Endothelial cell of umbilical vein (primary cell): Measurements from ENCODE around the gene CAPN5. TPM values are rescaled to one million over a fixed set of nuclear protein-coding genes. Genes with fewer than 3 reads are reported as not detected.

Experiments used
- BruUV-seq: library from RNA; stranded (reverse); fragments of 400-500 nt; replicated peaks from 2 replicates; lab custom pipeline; 2021; lab: Mats Ljungman, UMichigan
- CTCF ChIA-PET: fragments of 300-600, 350-600 bp; sonication (Branson Sonifier 250); formaldehyde crosslinking; loops from one replicate; lab custom pipeline; 2021; ENCODE audit warnings: antibody characterized with exemption, inconsistent platforms; lab: Charles Lee
- POLR2A ChIA-PET: fragments of 300-600, 350-600 bp; sonication (Branson Sonifier 250); formaldehyde crosslinking; loops from one replicate; lab custom pipeline; 2021; ENCODE audit warnings: antibody characterized with exemption, inconsistent platforms; lab: Charles Lee
- DNase-seq: peaks from one replicate; pipeline ENCODE4 v3.0.0-alpha.2; 2011; ENCODE audit warnings: low read depth, low spot score
- FAIRE-seq: peaks from 2 replicates; lab custom pipeline; 2011; peaks lifted over from hg19 to GRCh38; lab: Jason Lieb, UNC
- H2AFZ ChIP-seq: 2 replicates; pipeline ENCODE4 v1.6.0; 2012; ENCODE audit warnings: low read depth, low read length, control low read depth, inconsistent platforms
- H3K27ac ChIP-seq: 2 replicates; pipeline ENCODE4 v1.5.1; 2011; ENCODE audit warnings: low read depth, mild to moderate bottlenecking, control low read depth, low read length, moderate library complexity; ENCODE audit not compliant: insufficient read depth
- H3K27me3 ChIP-seq, 2 experiments: 2 replicates each; pipeline versions ENCODE4 v1.6.0 to v1.6.1; 2011; ENCODE audit warnings: low read length in 2 of 2, mixed read lengths in 1 of 2; ENCODE audit not compliant: control insufficient read depth in 2 of 2, insufficient read depth in 2 of 2
- H3K36me3 ChIP-seq, 2 experiments: 2 replicates in 1 of 2; 3 replicates in 1 of 2; pipeline ENCODE4 v1.5.1; 2011; ENCODE audit warnings: low read length in 2 of 2, mild to moderate bottlenecking in 1 of 2, moderate library complexity in 1 of 2; ENCODE audit not compliant: control insufficient read depth in 2 of 2, insufficient read depth in 2 of 2; ENCODE audit errors: extremely low read depth in 1 of 2
- H3K4me1 ChIP-seq: 3 replicates; pipeline ENCODE4 v1.5.1; 2011; ENCODE audit warnings: mild to moderate bottlenecking, low read length; ENCODE audit not compliant: control insufficient read depth, insufficient read depth; ENCODE audit errors: extremely low read depth
- H3K4me2 ChIP-seq: 2 replicates; pipeline ENCODE4 v1.6.1; 2011; ENCODE audit warnings: low read length, control low read depth, mixed read lengths; ENCODE audit not compliant: insufficient read depth
- H3K4me3 ChIP-seq, 3 experiments: fragments of 200-600 bp in 1 of 3; sonication (generic), shearing (Covaris generic) in 1 of 3; replicated peaks in 1 of 3; 2 replicates each; pipeline ENCODE4 v1.5.1; 2011 to 2016; ENCODE audit warnings: control low read depth in 3 of 3, low read length in 3 of 3, mild to moderate bottlenecking in 2 of 3, inconsistent platforms in 1 of 3, low read depth in 1 of 3, moderate library complexity in 1 of 3; ENCODE audit not compliant: insufficient read depth in 1 of 3
- H3K79me2 ChIP-seq: 2 replicates; pipeline ENCODE4 v1.6.0; 2012; ENCODE audit warnings: low read length, inconsistent platforms; ENCODE audit not compliant: control insufficient read depth, insufficient read depth
- H3K9ac ChIP-seq: replicated peaks from 2 replicates; pipeline ENCODE3; 2011; ENCODE audit warnings: low read length, control low read depth; ENCODE audit not compliant: insufficient read depth; ENCODE audit errors: extremely low read depth
- H3K9me1 ChIP-seq: replicated peaks from 3 replicates; pipeline ENCODE4 v1.6.0; 2011; ENCODE audit warnings: mild to moderate bottlenecking, low read length; ENCODE audit not compliant: control insufficient read depth, insufficient read depth; ENCODE audit errors: extremely low read depth
- H3K9me3 ChIP-seq: replicated peaks from 2 replicates; pipeline ENCODE4 v1.5.1; 2012; ENCODE audit warnings: low read length, inconsistent platforms; ENCODE audit not compliant: control insufficient read depth, insufficient read depth
- H4K20me1 ChIP-seq: replicated peaks from 2 replicates; pipeline ENCODE3; 2011; ENCODE audit warnings: mild to moderate bottlenecking, low read length; ENCODE audit not compliant: control insufficient read depth, insufficient read depth; ENCODE audit errors: extremely low read depth
- CTCF ChIP-seq, 2 donors: IDR thresholded peaks; 1 replicate in 1 of 2; 2 replicates in 1 of 2; pipeline ENCODE4 v1.5.1; 2011; ENCODE audit warnings: low read length in 2 of 2, mild to moderate bottlenecking in 2 of 2, moderate library complexity in 2 of 2, control low read depth in 1 of 2, inconsistent platforms in 1 of 2, low read depth in 1 of 2; ENCODE audit not compliant: insufficient read depth in 1 of 2; ENCODE audit errors: extremely low read depth in 1 of 2
- EZH2 ChIP-seq: IDR thresholded peaks from 2 replicates; pipeline ENCODE4 v1.6.1; 2012; ENCODE audit warnings: borderline replicate concordance, low read depth, mild to moderate bottlenecking, moderate library complexity, low read length, inconsistent platforms; ENCODE audit not compliant: severe bottlenecking
- FOS ChIP-seq: IDR thresholded peaks from 2 replicates; pipeline ENCODE4 v1.6.1; 2011; ENCODE audit warnings: mild to moderate bottlenecking, low read length, moderate library complexity, borderline replicate concordance; ENCODE audit not compliant: insufficient read depth
- GATA2 ChIP-seq: IDR thresholded peaks from 2 replicates; pipeline ENCODE4 v1.7.0; 2011; ENCODE audit warnings: low read depth, mild to moderate bottlenecking, moderate library complexity, mixed read lengths, low read length; ENCODE audit not compliant: insufficient read length, insufficient read depth
- JUN ChIP-seq: IDR thresholded peaks from 2 replicates; pipeline ENCODE4 v1.6.1; 2011; ENCODE audit warnings: borderline replicate concordance, low read depth; ENCODE audit not compliant: insufficient read length, insufficient read depth
- MAX ChIP-seq: IDR thresholded peaks from 2 replicates; pipeline ENCODE4 v1.6.1; 2011; ENCODE audit not compliant: insufficient read depth, insufficient read length
- MYC ChIP-seq: IDR thresholded peaks from one replicate; pipeline ENCODE4 v1.6.1; 2011; ENCODE audit warnings: mild to moderate bottlenecking, low read depth, low read length
- POLR2A ChIP-seq: IDR thresholded peaks from 2 replicates; pipeline ENCODE4 v1.6.1; 2012; ENCODE audit warnings: low read depth, mild to moderate bottlenecking, control low read depth, low read length
- POLR2AphosphoS5 ChIP-seq: IDR thresholded peaks from 2 replicates; pipeline ENCODE4 v1.6.1; 2012; ENCODE audit warnings: low read depth, mild to moderate bottlenecking, control low read depth, low read length, moderate library complexity; ENCODE audit not compliant: insufficient read depth
- dilution Hi-C: fragments of 300-500 bp; cut with MboI; formaldehyde crosslinking; loops from one replicate; pipeline ENCODE4 v1.15.0; 2019; ENCODE audit warnings: low sequenced_read_pairs; ENCODE audit not compliant: extremely low pct_ligation_motif_present
- intact Hi-C: fragments of 100-400 bp; cut with micrococcal nuclease; formaldehyde crosslinking; loops from one replicate; pipeline ENCODE4 v1.10.0; 2022
- polyA plus RNA-seq, 4 experiments: library from polyadenylated mRNA; depleted of rRNA in 3 of 4; stranded (reverse) in 3 of 4; unstranded in 1 of 4; fragments of >200 nt; gene quantifications; 2 replicates each; pipeline versions ENCODE4 v1.2.1 to v1.2.3, GENCODE V29; 2011 to 2012; ENCODE audit warnings: missing spikeins in 1 of 4
- total RNA-seq: library from RNA; stranded (reverse); gene quantifications from 2 replicates; pipeline ENCODE4 v1.2.3, GENCODE V29; 2021

The CAPN5 gene
- total and polyA plus RNA-seq, 2 donors (not counting 3 experiments of a cell fraction or from before 2014, with no cell fraction given): 15.0 to 17.0 TPM

- Histone ChIP-seq H3K9me1 (no peaks in the 10 kb centered on the region), H3K27me3 (no peaks in the 10 kb centered on the region), H2AFZ (peak overlapping the region; percentile 2), H4K20me1 (no peaks in the 10 kb centered on the region), H3K27ac (peak overlapping the region; percentile 80), H3K4me1 (peaks cover 30% of the 10 kb centered on the region), H3K79me2 (no peaks in the 10 kb centered on the region), H3K9me3 (no peaks in the 10 kb centered on the region), H3K4me3 (no peak overlapping the region), H3K4me2 (no peak overlapping the region), H3K9ac (no peak overlapping the region), H3K36me3 (no peaks in the 10 kb centered on the region)
- intact Hi-C loops: loop anchor here (1.0 kb wide), 3 partner anchors 9 to 26 kb away; no protein-coding TSS in a partner anchor
- ChIA-PET POLR2A (no interaction called here), CTCF (interaction anchor here (0.8 to 3.4 kb wide), 10 partner anchors 9 to 153 kb away, joined by 3 to 44 read pairs (median 8); no protein-coding TSS in a partner anchor)
- no peak for DNase-seq
- dilution Hi-C loops: no loop called here
- TF ChIP-seq MYC: no peak
- no peak for TF ChIP-seq EZH2
- no peak for TF ChIP-seq JUN
- no peak for TF ChIP-seq POLR2A
- TF ChIP-seq POLR2AphosphoS5: no peak
- no peak for FAIRE-seq
- BruUV-seq: no TSS peak
Observed at GRCh38 chr11:77072851-77073327, 6.1 kb downstream of the CAPN5 start.

GRCh38 chr11:77073328-77074001 is 6.7 kb downstream of the CAPN5 start:
- H3K4me2 ChIP-seq: peak overlapping the region; percentile 12
- H3K9me3 ChIP-seq: no peaks in the 10 kb centered on the region
- dilution Hi-C loops: no loop called here
- no peaks in the 10 kb centered on the region for H3K27me3 ChIP-seq
- H3K4me3 ChIP-seq: no peak overlapping the region
- peak; percentile 94 for FAIRE-seq
- intact Hi-C loops: loop anchor here (1.0 kb wide), 3 partner anchors 9 to 26 kb away; no protein-coding TSS in a partner anchor
- H2AFZ ChIP-seq: peak overlapping the region; percentile 1
- H3K4me1 ChIP-seq: peaks cover 30% of the 10 kb centered on the region
- POLR2A ChIA-PET: no interaction called here
- H3K36me3 ChIP-seq: no peaks in the 10 kb centered on the region
- peak overlapping the region; percentile 47 for H3K9ac ChIP-seq
- no peaks in the 10 kb centered on the region for H3K9me1 ChIP-seq
- CTCF ChIA-PET: interaction anchor here (0.6 to 3.4 kb wide), 11 partner anchors 9 to 154 kb away, joined by 3 to 44 read pairs (median 5); no protein-coding TSS in a partner anchor
- no peaks in the 10 kb centered on the region for H3K79me2 ChIP-seq
- BruUV-seq: no TSS peak
- TF ChIP-seq POLR2A: no peak
- TF ChIP-seq GATA2: no peak
- TF ChIP-seq POLR2AphosphoS5: peak; percentile 52
- no peak for TF ChIP-seq EZH2
- TF ChIP-seq MYC: no peak
- TF ChIP-seq FOS: peak; percentile 23
- peak; percentile 45 for TF ChIP-seq JUN
- peak; percentile 28 to 46 for TF ChIP-seq CTCF (IDR thresholded peaks at IDR 0.05; ENCODE audit: extremely low read depth in 1 of 2, insufficient read depth in 1 of 2, low read depth in 1 of 2, low read length in 2 of 2)
- no peak for TF ChIP-seq MAX
- H3K27ac ChIP-seq: peak overlapping the region; percentile 80
- peak; percentile 88 for DNase-seq
- H4K20me1 ChIP-seq: no peaks in the 10 kb centered on the region
